HPDE6-E6E7 (cell line): ENCODE measurements around the gene DRICH1.
"Not testable (repeated sequence)": the region's sequence is repeated elsewhere in the genome, so short reads cannot be mapped to it uniquely, and the experiment has no call there.

Source experiments
- DNase-seq: peaks from one replicate; pipeline ENCODE4 v3.0.0; 2011; ENCODE audit warnings: missing footprints; ENCODE audit errors: extremely low spot score

The DRICH1 gene

GRCh38 chr22:23566705-23567475 is 65.2 kb downstream of the DRICH1 start:
- DNase-seq, result no peak

GRCh38 chr22:23565915-23566704 is 66.0 kb downstream of the DRICH1 start:
- DNase-seq, result no peak

- DNase-seq, result no peak
These were observed 66.7 kb downstream of the DRICH1 start for GRCh38 chr22:23565305-23565914.

- no peak for DNase-seq
These were observed 67.8 kb downstream of the DRICH1 start for GRCh38 chr22:23564276-23564675.

- DNase-seq, result no peak
These were observed 69.0 kb downstream of the DRICH1 start for GRCh38 chr22:23563111-23563510.

GRCh38 chr22:23562186-23562585 is 69.9 kb downstream of the DRICH1 start:
- DNase-seq, result no peak

GRCh38 chr22:23561025-23561510 is 71.1 kb downstream of the DRICH1 start:
- DNase-seq, result not testable (repeated sequence)

- not testable (repeated sequence) for DNase-seq
These were observed 71.9 kb downstream of the DRICH1 start for GRCh38 chr22:23560215-23560614.
